GM18519 (cell line): ENCODE measurements around the gene ENTREP3.

ENCODE experiments used
- ATAC-seq: cut with Tn5 transposase; IDR thresholded peaks from one replicate; pipeline ENCODE4 v1.9.1; 2021; ENCODE audit warnings: mild to moderate bottlenecking, moderate library complexity; ENCODE audit not compliant: unreplicated experiment, low FRiP score

ENTREP3 gene

DNA sequence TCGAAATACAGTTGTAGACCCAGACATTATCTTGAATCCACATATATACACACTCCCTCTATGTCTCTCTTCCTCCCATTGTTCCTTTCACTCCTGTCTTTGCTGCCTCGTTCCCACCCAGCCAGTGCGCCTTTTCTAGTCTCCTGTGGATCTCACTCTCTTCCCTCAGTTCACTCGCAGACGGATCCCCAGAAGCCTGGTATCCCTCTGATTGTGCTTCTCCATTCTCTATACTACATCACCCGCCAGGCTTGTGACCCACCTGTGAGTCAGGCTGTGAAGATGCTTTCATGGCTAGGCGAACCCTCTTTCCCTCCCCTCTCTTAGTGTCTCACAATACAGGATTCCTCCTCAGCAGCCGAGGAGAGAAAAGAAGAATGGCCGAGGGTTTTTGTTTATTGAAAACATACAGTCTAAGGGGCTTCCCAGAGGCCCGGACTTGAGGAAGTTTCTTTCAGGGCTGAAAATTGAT lies 23.4 kb upstream of the ENTREP3 start:
- ATAC-seq: no peak

DNA sequence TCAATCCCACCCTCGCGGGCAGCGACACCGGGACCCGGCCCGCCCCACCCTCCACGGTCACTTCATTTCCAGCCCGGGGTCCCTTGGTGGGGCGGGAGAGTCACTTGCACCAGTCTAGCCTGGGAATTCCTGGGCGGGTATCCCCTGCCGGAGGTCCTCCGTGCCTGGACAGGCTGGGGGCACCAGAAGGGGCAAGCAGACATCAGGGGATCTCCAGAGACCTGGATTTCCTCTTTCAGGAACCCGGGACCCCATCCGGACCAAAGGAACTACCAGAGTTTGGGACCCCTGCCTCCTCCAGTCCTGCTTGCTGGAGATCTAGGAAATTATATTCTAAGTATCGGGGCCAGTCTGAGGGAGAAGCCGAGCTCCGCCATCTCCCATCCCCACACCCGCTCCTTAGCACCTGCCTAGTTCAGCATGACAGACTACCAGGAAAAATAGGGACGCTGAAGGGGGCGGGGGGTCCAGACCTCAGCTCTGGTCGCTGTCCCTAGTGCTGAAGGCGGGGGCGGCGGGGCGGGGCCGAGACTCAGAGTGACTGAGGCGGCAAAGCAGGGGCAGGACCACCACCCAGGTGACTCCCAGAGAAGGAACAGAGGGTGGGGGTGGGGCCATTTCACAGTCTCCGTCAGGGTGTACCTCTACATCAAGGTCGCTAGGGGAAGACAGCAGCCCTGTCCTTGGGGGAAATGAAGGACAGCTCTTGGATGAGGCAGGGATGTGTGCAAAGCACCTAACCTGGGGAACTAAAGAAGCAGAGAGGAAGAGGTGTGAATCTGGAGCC lies 22.8 kb upstream of the ENTREP3 start:
- no peak for ATAC-seq

DNA sequence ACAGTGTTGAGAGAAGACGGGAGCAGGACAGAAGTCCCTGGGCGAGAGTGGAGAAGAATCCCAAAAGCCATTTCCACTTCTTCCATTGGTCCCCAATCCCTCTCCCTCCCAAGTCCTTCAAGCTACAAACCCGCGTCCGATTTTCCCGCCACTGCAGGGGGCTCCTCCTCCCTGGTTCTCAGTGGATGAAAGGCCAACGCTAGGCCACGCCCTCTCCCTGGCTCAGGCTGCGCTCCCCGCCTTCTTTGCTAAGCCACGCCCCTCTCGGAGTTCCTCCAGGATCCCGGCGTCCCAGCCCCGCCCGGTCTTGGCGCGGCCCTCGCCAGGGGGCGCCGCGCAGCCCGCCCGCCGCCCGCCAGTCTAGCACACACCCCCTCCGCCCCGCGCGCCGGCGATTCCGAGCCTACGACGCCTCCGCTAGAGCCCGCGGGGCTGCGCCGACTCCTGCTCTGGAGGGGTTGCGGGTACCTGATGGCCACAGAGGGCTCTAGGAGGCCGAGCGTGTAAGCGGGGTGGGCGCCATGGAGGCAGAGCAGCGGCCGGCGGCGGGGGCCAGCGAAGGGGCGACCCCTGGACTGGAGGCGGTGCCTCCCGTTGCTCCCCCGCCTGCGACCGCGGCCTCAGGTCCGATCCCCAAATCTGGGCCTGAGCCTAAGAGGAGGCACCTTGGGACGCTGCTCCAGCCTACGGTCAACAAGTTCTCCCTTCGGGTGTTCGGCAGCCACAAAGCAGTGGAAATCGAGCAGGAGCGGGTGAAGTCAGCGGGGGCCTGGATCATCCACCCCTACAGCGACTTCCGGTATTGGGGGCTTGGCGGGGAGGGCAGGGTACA lies 22.0 kb upstream of the ENTREP3 start, which contains the start of gene HCN3:
TSS of gene HCN3 (plus strand) at position 394 of the 832 bp plus-strand sequence. CDS start at position 522, 128 bp downstream.
- ATAC-seq: peak; percentile 55

DNA sequence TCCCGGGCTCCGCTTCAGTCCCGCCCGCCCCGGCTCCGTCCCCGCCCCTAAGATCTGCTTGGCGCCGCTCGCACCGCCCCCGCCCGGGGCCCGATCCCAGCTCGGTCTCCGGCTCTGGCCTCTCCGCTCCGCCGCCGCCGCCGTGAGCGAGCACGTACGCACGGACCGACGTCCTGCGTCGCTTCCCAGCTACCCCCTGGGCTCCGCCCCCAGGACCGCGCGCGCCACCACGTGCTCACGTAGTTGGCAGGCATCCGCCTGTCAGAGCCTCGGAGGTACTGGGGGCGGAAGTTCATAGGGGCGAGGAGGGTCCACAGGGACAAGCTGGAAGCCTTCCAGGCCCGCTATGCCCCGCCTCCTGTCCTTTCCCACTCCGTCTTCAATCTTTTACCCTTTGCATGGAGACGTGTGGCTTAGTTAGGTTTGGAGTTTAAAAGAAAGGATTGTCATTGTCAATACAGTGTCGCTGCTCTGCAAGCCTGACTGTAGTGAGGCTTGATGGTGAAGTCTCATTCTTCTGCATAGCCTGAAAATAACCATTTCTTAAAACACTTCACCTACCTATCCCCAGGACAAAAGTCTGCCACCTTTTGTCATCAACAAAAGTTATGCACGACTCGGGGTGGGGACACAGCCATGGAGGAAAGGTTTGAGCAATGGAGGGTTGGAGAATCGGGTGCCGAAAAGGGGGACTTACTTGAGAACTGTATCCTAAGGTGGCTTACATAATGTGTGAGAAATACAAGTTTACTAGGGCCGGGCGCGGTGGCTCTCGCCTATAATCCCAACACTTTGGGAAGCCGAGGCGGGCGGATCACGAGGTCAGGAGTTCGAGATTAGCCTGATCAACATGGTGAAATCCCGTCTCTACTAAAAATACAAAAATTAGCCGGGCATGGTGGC lies 18.3 kb upstream of the ENTREP3 start, which contains the start of gene CLK2:
TSS of gene CLK2 (minus strand) at position 162 of the 903 bp plus-strand sequence. CDS start 2,527 bp downstream, outside the sequence.
- peak; percentile 56 for ATAC-seq

DNA sequence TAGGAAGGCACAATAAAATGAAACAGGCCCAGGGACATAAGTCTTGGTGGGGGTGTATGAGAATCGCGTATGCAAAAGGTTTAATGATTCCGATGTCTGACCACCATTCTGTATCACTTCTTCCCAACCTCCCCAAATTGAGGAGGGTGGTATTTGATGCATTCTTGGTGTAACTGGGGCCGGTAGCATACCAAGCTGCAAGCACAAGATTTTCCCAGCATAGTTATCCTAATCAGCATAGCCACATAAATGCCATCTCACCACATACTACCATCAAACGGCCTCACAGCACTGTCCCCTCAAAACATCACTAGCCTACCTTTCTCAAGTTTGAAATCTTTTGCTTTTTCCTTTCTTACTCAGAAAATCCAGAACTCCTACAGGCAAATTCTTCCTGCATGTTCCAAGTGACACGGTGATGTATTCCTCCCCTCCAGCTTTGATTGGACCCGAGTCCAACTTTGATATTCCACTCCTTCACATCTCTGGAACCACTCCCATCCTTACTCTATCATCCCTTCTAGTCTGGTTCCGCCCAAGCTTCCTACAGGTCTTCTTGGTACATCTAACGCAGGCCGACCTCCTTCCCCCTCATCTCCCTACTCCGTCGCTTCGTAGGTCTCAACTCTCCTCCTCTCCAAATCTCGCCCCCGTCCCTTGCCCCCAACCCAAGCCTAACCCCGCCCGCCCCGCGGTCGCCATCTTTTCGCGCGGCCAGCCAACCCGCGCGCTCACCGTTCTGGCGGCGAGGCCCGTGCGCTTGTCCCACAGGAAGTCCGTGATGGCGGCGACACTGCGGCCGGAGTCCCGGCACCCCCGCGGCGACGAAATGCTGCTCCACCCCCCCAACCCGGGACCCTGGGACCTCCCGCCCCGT lies 17.4 kb upstream of the ENTREP3 start:
- ATAC-seq: no peak

DNA sequence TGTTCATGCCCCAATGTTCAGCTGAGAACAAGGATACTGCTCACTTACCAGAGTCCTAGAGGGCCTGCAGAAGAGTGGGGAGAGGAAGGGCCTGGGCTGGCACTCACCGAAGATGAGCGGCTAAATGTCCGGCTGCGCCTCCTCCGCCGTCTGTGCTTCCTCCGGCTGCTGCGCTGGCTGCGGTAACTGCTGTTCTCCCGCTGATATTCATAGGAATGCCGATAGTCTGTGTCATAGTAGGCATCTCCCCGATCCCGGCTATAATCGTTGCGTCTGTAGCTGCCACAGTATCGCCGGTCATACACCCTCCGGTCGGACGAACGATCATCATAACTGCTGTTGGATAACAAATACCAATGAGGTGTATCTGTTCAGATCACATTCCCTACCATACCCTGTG lies 14.1 kb upstream of the ENTREP3 start:
- ATAC-seq: no peak

DNA sequence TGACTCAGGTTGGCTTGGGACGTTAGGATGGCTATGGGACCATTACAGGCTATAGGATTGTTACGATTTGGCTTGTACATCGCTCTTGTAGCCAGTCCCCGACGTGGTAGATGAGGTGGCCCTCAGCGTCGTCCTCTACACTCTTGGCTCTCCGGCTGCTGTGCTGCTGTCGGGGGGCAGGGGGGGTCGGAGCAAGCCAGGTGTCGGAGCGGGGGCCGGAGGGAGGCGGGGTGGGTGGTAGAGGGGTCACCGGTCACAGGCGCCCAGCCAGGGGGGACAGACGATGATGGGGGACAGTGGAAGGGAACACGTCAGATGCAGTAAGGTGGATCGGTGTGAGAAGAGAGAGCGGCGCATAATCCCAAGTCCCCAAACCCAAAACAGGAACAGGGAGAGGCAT lies 13.3 kb upstream of the ENTREP3 start:
- no peak for ATAC-seq

DNA sequence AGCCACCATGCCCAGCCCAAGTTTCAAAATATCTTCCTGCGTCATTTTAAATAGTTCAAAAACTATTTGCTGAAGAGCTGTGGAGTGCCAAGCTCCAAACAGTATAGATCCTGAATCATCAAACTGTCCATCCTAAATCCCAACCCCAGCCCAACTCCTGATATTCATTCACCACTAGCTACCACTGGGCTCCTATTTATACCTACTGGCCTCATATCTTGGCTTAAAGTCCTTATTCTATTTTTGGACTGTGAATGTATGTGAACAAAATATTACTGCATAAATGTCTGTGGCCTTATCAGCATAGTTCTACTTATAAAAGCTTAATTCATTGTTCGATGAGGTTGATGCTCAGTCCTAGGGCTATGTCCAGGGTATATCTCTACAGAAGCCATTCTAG lies 12.1 kb upstream of the ENTREP3 start:
- ATAC-seq: no peak

DNA sequence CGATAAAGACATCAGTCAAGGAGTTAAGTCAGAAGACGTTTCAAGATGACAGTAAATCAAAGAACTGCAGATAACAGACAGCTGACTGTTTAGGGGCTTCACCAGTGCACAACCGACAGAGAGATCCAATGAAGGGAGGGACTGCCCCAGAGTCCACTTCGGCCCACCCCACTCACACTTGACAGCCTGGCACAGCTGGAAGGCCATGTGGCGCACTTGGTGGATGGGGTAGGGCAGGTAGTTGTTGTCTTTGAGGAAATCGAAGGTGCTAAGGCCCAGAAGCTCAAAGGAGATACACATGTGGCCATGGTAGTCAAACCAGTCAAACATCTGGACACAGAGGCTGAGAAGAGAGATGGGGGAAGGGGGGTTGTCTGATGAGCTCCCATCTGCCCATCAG lies 11.3 kb upstream of the ENTREP3 start:
- no peak for ATAC-seq

DNA sequence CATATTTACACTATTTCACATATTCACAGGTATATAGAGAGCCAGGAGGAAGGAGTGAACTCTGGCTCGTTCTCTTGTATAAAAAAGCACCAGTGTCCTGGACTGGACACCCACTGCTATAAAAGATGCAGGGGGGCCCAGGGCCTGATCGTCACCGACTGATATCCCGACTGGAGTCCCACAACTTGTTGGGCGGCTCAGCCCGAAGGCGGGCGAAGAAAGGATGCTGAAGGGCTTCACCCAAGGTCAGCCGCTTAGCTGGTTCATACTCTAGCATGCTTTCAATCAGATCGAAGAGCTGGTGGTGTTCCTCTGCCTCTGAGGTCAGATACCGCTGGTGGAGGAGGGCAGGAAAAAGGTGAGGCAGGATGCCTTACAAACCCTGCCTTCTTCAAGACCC lies 7.8 kb upstream of the ENTREP3 start:
- no peak for ATAC-seq

DNA sequence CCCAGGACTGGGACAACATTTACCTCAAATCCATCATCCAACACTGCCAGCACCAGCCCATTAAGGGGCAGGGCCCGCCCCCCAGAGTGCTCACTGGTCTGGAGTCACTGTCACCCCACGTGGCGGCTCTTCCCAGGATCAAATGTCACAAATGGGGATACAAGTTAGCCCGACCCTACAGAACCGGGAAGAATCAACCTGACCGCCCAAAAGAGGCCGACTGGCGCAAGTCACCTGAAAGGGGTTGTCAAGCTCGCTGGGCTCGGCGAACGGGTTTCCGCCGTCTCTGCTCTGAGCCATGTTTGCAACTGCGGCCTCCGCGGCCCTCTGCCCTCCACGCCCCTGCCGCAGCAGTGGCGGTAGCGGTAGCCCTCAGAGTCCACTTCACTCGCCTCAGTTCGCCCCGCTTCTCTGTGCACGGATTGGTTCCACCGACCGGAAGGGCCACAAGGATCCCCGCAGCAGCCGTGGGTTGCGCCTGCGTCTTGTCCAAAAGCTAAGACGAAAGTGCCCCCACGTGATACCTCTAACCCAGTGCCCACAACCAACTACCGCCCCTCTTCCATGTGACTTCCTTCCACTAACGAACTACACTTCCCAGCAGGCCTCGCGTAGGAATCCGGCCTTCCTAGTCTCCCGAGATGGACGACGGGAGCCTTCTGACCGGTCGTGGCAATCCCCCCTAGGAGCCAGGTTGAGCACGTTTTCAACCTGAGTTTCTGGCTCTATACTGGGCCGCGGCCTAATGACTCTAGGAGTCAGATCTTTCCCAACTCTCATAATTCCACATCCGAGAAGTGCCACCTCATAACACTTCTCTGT lies 6.8 kb upstream of the ENTREP3 start, which contains the start of gene SCAMP3:
TSS of gene SCAMP3 (minus strand) at position 509 of the 822 bp plus-strand sequence. CDS start at position 300, 209 bp downstream.
- ATAC-seq: peak; percentile 64

DNA sequence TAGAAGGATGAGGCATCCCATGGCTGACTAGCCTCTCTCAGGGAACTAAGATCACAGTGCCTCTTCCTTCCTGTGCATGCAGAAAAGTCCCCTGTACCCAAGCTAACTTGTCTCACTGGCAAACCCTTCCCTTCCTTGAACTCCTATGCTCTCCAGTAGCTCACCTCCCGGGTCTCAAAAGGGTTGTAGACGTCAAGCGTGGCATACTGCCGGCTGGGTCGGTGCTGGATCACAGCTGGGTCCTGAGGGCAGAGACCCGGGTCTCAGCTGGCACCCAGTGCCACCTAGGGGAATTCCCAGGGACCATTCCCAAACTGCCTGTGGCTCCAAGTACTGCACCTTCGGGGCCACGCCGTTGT lies 6.2 kb upstream of the ENTREP3 start:
- no peak for ATAC-seq

DNA sequence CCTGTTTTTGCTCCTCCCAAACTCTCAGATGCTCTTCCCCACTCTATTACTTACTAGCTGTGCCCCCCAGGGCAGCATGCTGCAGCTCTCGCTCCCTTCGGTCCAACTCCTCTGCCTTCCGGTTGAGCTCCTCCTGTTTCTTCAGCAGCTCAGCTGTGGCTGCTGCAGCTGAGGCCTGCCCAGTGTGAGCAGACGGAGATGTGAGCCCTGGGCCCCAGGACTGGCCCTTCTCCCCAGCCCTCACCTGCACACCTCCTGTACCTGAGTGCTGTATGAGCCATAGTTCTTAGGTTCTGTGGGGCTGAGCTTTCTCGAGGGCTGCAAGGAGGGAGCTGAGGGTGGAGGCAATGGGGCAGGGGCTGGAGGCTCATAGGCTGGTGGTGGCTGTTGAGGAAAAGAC lies 5.0 kb upstream of the ENTREP3 start:
- no peak for ATAC-seq

DNA sequence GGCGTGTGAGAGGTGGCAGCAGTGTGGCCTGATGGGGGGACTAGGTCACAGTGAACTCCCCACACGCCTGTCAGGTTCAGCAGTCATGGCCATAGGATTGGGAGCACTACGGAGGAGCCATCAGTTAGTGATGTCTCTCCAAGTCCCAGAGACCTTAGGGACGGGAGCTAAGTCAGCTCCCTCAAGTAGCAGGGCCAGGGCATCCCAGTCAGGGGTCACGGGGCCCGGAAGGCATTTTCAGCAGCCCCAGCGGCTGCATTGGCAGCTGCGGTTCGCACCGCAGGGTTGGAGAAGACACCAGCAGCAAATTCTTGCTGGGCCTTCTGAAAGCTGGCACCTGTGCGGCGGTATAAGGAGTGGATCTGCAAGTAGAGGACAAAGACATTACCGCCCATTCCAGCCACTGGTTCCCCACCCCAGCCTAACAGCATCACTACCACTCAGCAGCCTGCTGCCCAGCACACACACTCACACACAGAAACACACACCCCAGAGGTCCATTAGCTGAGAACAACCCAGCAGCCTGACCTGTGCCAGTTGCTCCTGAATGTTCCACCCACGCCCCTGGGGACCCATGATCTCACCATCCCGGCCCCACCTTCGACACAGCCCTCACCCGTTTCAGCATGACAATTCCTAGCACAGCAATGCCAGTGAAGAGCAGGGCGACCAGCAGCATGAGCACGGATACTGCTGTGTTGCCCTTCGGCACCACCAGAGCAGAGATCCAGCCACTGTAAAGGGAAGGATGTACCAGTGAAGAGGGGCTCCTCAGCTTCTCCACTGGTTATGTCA lies 972 bp upstream of the ENTREP3 start:
- ATAC-seq: no peak

DNA sequence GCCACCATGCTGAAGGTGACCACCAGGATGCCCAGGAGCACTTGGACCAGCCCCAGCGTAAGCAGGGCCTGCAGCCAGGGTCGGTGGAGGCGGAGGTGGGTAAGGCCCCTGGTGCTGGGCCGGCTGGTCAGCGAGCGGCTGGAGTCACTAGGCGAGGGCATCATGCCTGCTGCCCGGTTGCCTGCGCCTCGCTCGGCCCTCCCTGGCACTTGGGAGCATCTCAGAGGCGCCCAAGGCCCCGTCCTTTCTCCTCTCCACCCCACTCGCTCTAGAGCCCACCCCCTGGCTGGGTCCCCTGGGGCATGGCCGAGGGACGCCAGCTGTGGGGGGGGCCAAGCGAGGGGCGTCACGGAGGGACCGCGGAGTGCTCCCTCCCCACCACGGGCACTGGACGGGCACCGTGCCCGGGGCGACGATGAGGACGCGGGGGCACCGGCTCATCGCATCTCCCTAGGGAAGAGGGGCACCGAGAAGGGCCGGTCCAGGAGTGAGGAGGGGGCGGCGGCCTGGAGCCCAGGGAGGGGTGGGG lies 505 bp downstream of the ENTREP3 start:
- no peak for ATAC-seq

DNA sequence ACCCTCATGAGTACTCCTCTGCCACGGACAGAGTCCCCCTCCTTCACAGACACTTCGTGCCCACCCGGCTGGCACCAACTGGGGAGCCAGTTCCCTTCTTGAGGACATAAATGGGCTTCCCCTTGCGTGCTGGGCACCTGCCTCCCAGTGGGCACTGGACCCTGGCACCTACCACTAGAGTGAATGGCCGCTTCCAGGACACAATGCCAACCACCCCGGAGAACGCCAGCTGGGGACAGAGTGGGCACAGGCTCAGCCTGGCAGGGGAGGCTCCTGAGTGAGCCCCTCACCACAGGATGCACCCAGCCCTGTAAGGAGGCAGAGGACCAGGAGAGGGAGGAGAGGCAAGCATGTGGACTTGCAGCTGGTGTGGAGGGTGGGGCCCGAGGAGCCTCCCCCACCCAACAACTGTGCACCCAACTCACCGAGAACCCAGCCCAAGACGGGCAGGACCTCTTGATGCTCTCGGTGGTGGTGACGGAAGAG lies 1.0 kb downstream of the ENTREP3 start:
- no peak for ATAC-seq

DNA sequence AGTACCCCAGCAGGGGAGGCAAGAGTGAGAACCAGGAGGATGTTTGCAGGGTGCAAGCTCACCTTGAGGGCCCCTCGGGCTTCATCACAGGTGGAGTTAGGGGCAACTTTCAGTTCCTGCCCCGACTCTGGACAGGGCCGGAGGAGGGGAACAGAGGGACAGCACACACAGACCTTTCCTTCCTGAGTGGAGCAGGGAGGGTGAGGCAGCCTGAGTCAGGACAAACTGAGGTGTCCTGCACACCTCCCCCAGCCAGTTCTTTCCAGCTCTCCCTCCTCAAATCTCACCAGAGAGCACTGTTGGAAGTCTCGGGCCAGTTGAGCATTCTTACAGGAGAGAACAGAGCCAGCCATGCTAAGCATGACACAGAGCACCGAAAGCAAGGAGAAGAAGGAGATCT lies 1.5 kb downstream of the ENTREP3 start:
- no peak for ATAC-seq
